HepG2 (cell line): Measurements from ENCODE around the gene LYZL2. TPM values are rescaled to one million over a fixed set of nuclear protein-coding genes. Genes with fewer than 3 reads are reported as not detected.

ENCODE experiments used
- AHR ChIP-seq: IDR thresholded peaks from 2 replicates; pipeline ENCODE4 v1.6.1; 2018; ENCODE audit warnings: missing genetic modification reagents, missing compliant biosample characterization
- BCL6 ChIP-seq: IDR thresholded peaks from 2 replicates; pipeline ENCODE4 v1.6.1; 2016; ENCODE audit warnings: missing genetic modification reagents, missing compliant biosample characterization
- BRD4 ChIP-seq: sonication (generic); formaldehyde crosslinking; IDR thresholded peaks from 2 replicates; pipeline ENCODE4 v1.4.0; 2020; ENCODE audit warnings: missing genetic modification reagents
- CCAR2 ChIP-seq: fragments of 200-400 bp; formaldehyde crosslinking; optimal IDR thresholded peaks from 2 replicates; pipeline ENCODE3; 2018; ENCODE audit warnings: low read depth, mild to moderate bottlenecking, low read length, moderate library complexity
- FOSL2 ChIP-seq: sonication (generic); formaldehyde crosslinking; IDR thresholded peaks from 2 replicates; pipeline ENCODE4 v1.4.0; 2020; ENCODE audit warnings: missing genetic modification reagents
- HNRNPH1 ChIP-seq: fragments of 200-400 bp; formaldehyde crosslinking; optimal IDR thresholded peaks from 2 replicates; pipeline ENCODE3; 2017; ENCODE audit warnings: mild to moderate bottlenecking, low read depth, low read length
- ISL2 ChIP-seq: sonication (generic); formaldehyde crosslinking; IDR thresholded peaks from 2 replicates; pipeline ENCODE4 v1.5.0; 2020; ENCODE audit warnings: missing genetic modification reagents
- MYNN ChIP-seq: sonication (generic); formaldehyde crosslinking; IDR thresholded peaks from 2 replicates; pipeline ENCODE4 v1.4.0; 2020; ENCODE audit warnings: mild to moderate bottlenecking, low read depth, missing genetic modification reagents
- NPAS2 ChIP-seq: sonication (generic); formaldehyde crosslinking; IDR thresholded peaks from 2 replicates; pipeline ENCODE4 v1.8.0; 2022; ENCODE audit warnings: mild to moderate bottlenecking, missing genetic modification reagents, borderline replicate concordance
- NR2C2 ChIP-seq: sonication (generic); formaldehyde crosslinking; IDR thresholded peaks from 2 replicates; pipeline ENCODE4 v1.4.0; 2020; ENCODE audit warnings: missing genetic modification reagents, mild to moderate bottlenecking, moderate library complexity, borderline replicate concordance
- PPARG ChIP-seq: conservative IDR thresholded peaks from 2 replicates; pipeline ENCODE4 v1.6.1; 2016; ENCODE audit warnings: missing biosample characterization, missing genetic modification reagents
- RORA ChIP-seq: sonication (generic); formaldehyde crosslinking; IDR thresholded peaks from 2 replicates; pipeline ENCODE4 v1.5.0; 2020; ENCODE audit warnings: mild to moderate bottlenecking, missing genetic modification reagents, moderate library complexity
- STAT5B ChIP-seq: sonication (generic); formaldehyde crosslinking; IDR thresholded peaks from 2 replicates; pipeline ENCODE4 v1.4.0; 2020; ENCODE audit warnings: missing genetic modification reagents
- TARDBP ChIP-seq: sonication (generic); formaldehyde crosslinking; IDR thresholded peaks from 2 replicates; pipeline ENCODE4 v1.8.0; 2022; ENCODE audit warnings: mild to moderate bottlenecking, missing genetic modification reagents
- TGIF2 ChIP-seq: IDR thresholded peaks from 2 replicates; pipeline ENCODE4 v1.6.1; 2016; ENCODE audit warnings: control low read depth, missing compliant biosample characterization
- TMF1 ChIP-seq: sonication (generic); formaldehyde crosslinking; IDR thresholded peaks from 2 replicates; pipeline ENCODE4 v1.8.1; 2022; ENCODE audit warnings: low read depth, missing genetic modification reagents
- ZBTB38 ChIP-seq: sonication (generic); formaldehyde crosslinking; IDR thresholded peaks from 2 replicates; pipeline ENCODE4 v1.5.1; 2020; ENCODE audit warnings: mild to moderate bottlenecking, missing genetic modification reagents
- ZFP36L2 ChIP-seq: sonication (generic); formaldehyde crosslinking; IDR thresholded peaks from 2 replicates; pipeline ENCODE4 v1.4.0; 2020; ENCODE audit warnings: missing genetic modification reagents
- ZFY ChIP-seq: sonication (generic); formaldehyde crosslinking; IDR thresholded peaks from 2 replicates; pipeline ENCODE4 v1.4.0; 2020; ENCODE audit warnings: missing genetic modification reagents
- ZMYM2 ChIP-seq: sonication (generic); formaldehyde crosslinking; IDR thresholded peaks from 2 replicates; pipeline ENCODE4 v1.8.0; 2022; ENCODE audit warnings: mild to moderate bottlenecking, missing genetic modification reagents
- ZNF160 ChIP-seq: sonication (generic); formaldehyde crosslinking; IDR thresholded peaks from 2 replicates; pipeline ENCODE4 v1.8.0; 2022; ENCODE audit warnings: mild to moderate bottlenecking, inconsistent platforms, missing genetic modification reagents
- ZNF34 ChIP-seq: sonication (generic); formaldehyde crosslinking; IDR thresholded peaks from 2 replicates; pipeline ENCODE4 v1.4.0; 2020; ENCODE audit warnings: mild to moderate bottlenecking, missing genetic modification reagents, borderline replicate concordance
- ZNF432 ChIP-seq: sonication (generic); formaldehyde crosslinking; IDR thresholded peaks from 2 replicates; pipeline ENCODE4 v1.5.0; 2020; ENCODE audit warnings: missing genetic modification reagents, mild to moderate bottlenecking, borderline replicate concordance
- ZNF775 ChIP-seq: sonication (generic); formaldehyde crosslinking; IDR thresholded peaks from 2 replicates; pipeline ENCODE4 v1.4.0; 2020; ENCODE audit warnings: missing genetic modification reagents, mild to moderate bottlenecking, moderate library complexity, borderline replicate concordance
- polyA plus RNA-seq, 8 experiments: library from polyadenylated mRNA; depleted of rRNA in 3 of 8; stranded (reverse) in 7 of 8; unstranded in 1 of 8; fragments of >200 nt; fragmentation: Illumina TruSeq in 4 of 8; extraction: Trizol in 4 of 8; gene quantifications; 2 replicates each; pipeline versions ENCODE4 v1.2.1 to v1.2.3, GENCODE V29; 2011 to 2016; ENCODE audit warnings: low read depth in 4 of 8, missing spikeins in 1 of 8, mixed read lengths in 1 of 8; ENCODE audit not compliant: insufficient read depth in 1 of 8
- total RNA-seq, 5 experiments: library from RNA; depleted of rRNA; stranded (reverse); fragments of >200 nt; fragmentation: Illumina TruSeq; extraction: Trizol; gene quantifications; 2 replicates each; pipeline ENCODE4 v1.2.3, GENCODE V29; 2016; ENCODE audit warnings: low read depth in 1 of 5
- TF ChIP-seq, protein P1 (sequence below): sonication (generic); formaldehyde crosslinking; IDR thresholded peaks from 2 replicates; pipeline ENCODE4 v1.4.0; 2020; ENCODE audit warnings: mild to moderate bottlenecking, missing genetic modification reagents, borderline replicate concordance
- TF ChIP-seq, protein P2 (sequence below): sonication (generic); formaldehyde crosslinking; IDR thresholded peaks from 2 replicates; pipeline ENCODE4 v1.5.0; 2020; ENCODE audit warnings: missing genetic modification reagents, mild to moderate bottlenecking, borderline replicate concordance
- TF ChIP-seq, protein P3 (sequence below): sonication (generic); formaldehyde crosslinking; IDR thresholded peaks from 2 replicates; pipeline ENCODE4 v1.4.0; 2020; ENCODE audit warnings: mild to moderate bottlenecking, low read depth, missing genetic modification reagents
- TF ChIP-seq, protein P4 (sequence below): sonication (generic); formaldehyde crosslinking; IDR thresholded peaks from 2 replicates; pipeline ENCODE4 v1.8.0; 2022; ENCODE audit warnings: mild to moderate bottlenecking, missing genetic modification reagents, borderline replicate concordance

Gene LYZL2
- total and polyA plus RNA-seq, 2 of the 13 experiments (the other 11 are each of a cell fraction or from before 2014, with no cell fraction given) = 0.20 to 0.63 TPM

DNA sequence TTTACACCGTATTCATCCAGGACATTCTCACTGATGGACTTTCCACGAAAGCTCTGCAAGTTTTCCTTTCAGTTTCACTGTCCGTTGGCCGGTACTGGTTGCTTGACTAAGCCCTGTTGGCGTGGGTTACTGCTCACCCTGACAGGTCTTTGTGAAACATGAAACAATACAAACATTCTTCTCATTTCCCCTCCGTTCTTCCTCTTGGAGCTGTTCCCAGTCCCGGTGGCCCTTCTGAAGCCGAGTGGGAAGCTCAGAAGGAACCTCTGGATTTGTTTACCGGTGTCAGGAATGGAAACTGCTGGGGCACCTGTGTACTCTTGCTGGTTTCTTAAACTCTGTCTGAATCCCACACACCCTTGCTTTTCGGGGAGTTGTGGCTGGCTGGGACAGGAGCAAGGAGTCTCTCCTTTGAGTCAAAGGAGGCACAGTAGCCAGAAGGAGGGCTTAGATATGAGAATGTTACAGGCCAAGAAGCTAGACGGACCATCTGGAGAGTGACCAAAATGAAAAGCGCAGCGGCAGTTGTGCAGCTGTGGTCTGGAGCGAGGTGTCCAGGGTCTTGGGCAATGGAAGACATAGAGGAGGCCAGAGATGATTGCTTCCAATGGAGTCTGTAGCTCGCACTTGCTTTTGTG, 45.7 kb downstream of the LYZL2 start (continued):
- TF ChIP-seq, protein P1, sequence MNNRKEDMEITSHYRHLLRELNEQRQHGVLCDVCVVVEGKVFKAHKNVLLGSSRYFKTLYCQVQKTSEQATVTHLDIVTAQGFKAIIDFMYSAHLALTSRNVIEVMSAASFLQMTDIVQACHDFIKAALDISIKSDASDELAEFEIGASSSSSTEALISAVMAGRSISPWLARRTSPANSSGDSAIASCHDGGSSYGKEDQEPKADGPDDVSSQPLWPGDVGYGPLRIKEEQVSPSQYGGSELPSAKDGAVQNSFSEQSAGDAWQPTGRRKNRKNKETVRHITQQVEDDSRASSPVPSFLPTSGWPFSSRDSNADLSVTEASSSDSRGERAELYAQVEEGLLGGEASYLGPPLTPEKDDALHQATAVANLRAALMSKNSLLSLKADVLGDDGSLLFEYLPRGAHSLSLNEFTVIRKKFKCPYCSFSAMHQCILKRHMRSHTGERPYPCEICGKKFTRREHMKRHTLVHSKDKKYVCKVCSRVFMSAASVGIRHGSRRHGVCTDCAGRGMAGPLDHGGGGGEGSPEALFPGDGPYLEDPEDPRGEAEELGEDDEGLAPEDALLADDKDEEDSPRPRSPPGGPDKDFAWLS = no peak
- TF ChIP-seq ISL2 (CRISPR knock-in tag) (peak; percentile 45; the same call in 1 of the 2 replicates), CCAR2 (no peak), ZNF432 (CRISPR knock-in tag) (no peak), NR2C2 (CRISPR knock-in tag) (no peak), TMF1 (CRISPR knock-in tag) (no peak), HNRNPH1 (no peak), MYNN (CRISPR knock-in tag) (no peak), ZNF775 (no peak), BCL6 (CRISPR knock-in tag) (peak; percentile 97), ZBTB38 (no peak), PPARG (CRISPR knock-in tag) (no peak), ZNF34 (CRISPR knock-in tag) (no peak), NPAS2 (no peak), AHR (CRISPR knock-in tag) (no peak), ZMYM2 (no peak), RORA (CRISPR knock-in tag) (no peak), STAT5B (CRISPR knock-in tag) (no peak), BRD4 (no peak), TGIF2 (CRISPR knock-in tag) (0 out of 2 replicates have a peak, but pooled peaks have one; percentile 40), ZFY (CRISPR knock-in tag) (no peak), FOSL2 (CRISPR knock-in tag) (peak; percentile 65), ZFP36L2 (CRISPR knock-in tag) (no peak), ZNF160 (CRISPR knock-in tag) (no peak), TARDBP (CRISPR knock-in tag) (no peak)
- TF ChIP-seq, protein P2, sequence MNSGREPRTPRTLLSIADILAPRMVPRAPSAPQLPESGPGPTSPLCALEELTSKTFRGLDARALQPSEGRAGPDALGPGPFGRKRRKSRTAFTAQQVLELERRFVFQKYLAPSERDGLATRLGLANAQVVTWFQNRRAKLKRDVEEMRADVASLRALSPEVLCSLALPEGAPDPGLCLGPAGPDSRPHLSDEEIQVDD = no peak
- TF ChIP-seq, protein P3, sequence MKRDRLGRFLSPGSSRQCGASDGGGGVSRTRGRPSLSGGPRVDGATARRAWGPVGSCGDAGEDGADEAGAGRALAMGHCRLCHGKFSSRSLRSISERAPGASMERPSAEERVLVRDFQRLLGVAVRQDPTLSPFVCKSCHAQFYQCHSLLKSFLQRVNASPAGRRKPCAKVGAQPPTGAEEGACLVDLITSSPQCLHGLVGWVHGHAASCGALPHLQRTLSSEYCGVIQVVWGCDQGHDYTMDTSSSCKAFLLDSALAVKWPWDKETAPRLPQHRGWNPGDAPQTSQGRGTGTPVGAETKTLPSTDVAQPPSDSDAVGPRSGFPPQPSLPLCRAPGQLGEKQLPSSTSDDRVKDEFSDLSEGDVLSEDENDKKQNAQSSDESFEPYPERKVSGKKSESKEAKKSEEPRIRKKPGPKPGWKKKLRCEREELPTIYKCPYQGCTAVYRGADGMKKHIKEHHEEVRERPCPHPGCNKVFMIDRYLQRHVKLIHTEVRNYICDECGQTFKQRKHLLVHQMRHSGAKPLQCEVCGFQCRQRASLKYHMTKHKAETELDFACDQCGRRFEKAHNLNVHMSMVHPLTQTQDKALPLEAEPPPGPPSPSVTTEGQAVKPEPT (CRISPR knock-in tag) = no peak
- TF ChIP-seq, protein P4, sequence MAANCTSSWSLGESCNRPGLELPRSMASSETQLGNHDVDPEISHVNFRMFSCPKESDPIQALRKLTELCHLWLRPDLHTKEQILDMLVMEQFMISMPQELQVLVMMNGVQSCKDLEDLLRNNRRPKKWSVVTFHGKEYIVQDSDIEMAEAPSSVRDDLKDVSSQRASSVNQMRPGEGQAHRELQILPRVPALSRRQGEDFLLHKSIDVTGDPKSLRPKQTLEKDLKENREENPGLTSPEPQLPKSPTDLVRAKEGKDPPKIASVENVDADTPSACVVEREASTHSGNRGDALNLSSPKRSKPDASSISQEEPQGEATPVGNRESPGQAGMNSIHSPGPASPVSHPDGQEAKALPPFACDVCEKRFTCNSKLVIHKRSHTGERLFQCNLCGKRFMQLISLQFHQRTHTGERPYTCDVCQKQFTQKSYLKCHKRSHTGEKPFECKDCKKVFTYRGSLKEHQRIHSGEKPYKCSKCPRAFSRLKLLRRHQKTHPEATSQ (CRISPR knock-in tag) = no peak
